Activated CD4-positive, alpha-beta T cell treated with anti-CD3 and anti-CD28 coated beads, Interleukin-2, Interleukin-6, amounts not matched to agents 100 ng/mL and 50 ng/mL, durations not matched to agents 16 hours and 8 hours (primary cell): ENCODE measurements around the gene SH3BP1.
"Not testable (repeated sequence)": the region's sequence is repeated elsewhere in the genome, so short reads cannot be mapped to it uniquely, and the experiment has no call there.

Experiments used
- DNase-seq: peaks from one replicate; pipeline ENCODE4 v3.0.0-alpha.2; 2020

The SH3BP1 gene, protein sequence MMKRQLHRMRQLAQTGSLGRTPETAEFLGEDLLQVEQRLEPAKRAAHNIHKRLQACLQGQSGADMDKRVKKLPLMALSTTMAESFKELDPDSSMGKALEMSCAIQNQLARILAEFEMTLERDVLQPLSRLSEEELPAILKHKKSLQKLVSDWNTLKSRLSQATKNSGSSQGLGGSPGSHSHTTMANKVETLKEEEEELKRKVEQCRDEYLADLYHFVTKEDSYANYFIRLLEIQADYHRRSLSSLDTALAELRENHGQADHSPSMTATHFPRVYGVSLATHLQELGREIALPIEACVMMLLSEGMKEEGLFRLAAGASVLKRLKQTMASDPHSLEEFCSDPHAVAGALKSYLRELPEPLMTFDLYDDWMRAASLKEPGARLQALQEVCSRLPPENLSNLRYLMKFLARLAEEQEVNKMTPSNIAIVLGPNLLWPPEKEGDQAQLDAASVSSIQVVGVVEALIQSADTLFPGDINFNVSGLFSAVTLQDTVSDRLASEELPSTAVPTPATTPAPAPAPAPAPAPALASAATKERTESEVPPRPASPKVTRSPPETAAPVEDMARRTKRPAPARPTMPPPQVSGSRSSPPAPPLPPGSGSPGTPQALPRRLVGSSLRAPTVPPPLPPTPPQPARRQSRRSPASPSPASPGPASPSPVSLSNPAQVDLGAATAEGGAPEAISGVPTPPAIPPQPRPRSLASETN

DNA sequence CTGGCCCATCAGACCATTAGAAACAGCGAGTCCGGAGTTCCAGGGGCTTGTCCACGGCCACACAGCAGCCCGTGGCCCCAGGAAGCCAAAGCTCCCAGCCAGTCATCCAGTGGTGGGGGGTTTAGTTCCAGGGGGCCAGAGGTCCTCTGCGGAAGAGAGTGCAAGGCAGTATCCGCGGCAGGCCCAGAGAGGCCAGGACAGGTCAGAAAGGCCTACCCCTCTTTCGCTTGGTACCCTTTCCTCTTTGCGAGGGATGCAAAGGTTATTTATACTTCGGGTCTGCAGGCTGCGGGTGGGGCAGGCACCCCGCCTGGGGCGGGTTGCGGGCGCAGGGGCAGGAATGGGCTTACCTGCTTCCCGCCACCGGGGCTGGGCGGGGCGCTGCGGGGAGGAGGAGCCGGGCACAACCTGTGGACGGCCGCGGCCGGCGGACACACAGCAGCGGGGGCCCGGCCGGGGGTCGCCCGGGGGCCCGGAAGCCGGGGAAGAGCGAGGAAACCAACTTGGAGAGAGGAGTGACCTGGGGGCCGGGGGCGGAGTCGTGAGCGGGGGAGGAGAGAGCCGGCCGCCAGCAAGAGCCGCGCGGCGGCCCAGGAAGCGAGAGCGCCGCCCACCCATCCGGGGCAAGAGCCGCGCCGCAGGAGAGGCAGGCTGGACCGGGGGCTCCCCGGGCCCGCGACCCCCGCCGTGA is at the start of gene SH3BP1:
SH3BP1 (plus strand) TSS at position 600 of the 691 bp plus-strand sequence. CDS start 119 bp downstream, outside the sequence.
- peak; percentile 74 for DNase-seq

DNA sequence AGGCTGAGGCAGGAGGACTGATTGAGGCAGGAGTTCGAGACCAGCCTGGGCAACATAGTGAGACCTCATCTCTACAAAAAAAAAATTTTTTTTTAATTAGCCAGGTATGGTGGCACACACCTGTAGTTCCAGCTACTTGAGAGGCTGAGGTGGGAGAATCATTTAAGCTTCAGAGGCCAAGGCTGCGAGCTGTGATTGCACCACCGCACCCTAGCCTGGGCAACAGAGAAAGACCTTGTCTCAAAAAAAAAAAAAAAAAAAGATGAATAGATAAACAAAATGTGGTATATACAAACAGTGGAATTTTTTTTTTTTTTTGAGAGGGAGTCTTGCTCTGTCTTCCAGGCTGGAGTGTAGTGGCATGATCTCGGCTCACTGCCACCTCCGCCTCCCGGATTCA is 48.4 kb upstream of the SH3BP1 start:
- not testable (repeated sequence) for DNase-seq

DNA sequence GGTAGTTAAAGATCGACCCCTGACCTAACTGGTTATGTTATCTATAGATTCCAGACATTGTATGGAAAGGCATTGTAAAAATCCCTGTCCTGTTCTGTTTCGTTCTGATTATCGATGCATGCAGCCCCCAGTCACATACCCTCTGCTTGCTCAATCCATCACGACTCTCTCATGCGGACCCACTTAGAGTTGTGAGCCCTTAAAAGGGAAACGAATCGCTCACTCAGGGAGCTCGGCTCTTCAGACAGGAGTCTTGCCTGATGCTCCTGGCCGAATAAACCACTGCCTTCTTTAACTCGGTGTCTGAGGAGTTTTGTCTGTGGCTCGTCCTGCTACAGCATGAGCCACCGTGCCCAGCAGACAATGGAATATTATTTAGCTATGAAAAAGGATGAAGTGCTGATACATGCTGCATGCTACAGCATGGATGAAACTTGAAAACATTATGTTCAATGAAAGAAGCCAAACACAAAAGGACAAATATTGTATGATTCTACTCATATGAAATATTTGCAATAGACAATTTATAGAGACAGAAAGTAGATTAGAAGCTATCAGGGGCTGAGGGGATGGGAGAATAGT is 47.6 kb upstream of the SH3BP1 start:
- no peak for DNase-seq

DNA sequence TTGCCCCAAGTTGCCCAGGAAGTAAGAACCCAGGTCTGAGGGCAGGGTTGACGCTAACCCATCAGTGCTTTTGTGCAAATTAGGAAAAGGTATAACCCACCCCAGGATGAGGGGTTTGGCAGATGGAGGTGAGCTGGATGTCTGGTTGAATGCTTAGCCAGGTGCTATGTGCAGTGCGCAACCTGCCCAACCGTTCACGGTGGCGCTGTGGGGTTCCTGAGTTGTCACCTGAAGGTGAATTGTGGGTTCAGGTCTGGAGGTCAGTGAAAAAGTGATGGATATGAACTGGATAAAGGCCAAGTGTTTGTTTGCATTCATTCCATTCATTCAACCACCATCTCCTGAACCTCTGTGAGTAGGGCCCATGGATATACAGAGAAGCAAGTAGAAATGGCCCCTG is 45.2 kb upstream of the SH3BP1 start:
- no peak for DNase-seq

DNA sequence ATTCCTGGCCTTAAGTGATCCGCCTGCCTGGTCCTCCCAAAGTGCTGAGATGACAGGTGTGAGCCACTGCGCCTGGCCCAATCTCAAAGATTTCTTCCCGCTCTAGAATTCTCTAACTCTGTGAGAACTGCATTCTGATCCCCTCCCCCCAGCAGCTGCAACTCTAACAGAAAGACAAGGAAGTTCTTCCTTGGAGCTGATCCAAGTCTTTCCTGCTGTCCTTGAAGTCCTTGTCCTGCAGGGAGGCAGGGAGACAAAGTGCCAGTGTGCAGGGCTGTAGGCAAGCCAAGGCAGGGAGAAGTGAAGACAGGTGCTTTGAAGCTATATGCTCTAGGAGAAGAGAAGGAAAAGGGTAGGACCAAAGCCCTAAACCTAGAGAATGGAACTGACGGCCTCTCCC is 40.3 kb upstream of the SH3BP1 start:
- no peak for DNase-seq

DNA sequence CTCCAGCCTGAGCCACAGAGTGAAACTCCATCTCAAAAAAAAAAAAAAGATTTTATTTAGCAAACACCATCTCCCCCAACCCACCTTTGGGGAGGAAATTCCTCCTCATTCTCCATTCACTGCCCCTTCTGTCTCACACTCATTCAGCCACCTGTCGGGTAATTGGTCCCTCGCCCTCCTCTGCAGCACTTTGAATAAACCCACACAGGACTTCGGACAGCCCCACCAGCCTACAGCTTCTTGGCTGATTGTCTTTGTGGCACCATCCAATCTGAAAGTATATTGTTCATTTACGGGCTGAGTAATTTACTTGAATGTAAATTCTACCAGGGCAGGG is 38.3 kb upstream of the SH3BP1 start:
- DNase-seq = no peak

DNA sequence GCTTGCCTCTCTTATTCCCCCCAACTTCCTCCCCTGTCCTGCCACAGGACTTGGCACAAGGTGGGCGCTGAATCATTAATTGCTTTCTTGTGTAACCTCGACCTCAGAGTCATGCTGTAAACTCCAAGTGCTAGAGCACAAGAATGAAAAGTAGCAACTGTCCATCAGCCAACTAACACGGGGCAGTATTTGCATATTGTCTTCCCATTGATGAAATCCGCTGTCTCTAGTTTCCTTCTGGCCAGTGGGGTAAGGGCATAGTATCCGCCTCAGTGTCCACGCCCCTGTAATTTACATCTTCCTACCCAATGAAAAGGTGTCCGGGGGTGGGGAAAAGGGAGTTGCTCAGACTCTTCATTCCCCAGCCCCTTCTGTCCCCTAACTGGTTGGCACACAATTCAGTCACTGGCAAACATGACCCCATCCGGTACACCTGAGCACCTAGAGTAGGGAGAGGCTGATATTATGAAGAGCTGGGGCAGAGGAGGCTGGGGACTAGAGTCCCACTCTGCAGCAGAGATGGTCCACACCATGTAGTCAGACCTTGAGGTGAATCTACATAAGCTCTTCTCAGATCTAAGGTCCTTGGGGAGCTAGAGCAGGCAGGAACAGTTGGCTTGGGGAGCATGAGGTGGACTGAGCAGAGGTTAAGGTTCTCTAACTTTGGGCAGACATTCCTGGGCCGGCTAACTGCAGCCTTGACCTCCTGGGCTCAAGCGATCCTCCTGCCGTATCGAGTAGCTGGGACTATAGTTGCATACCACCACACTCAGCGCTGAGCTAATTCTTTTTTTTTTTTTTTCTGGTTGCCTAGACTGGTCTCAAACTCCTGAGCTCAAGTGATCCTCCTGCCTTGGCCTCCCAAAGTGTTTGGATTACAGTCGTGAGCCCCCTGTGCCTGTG is 37.7 kb upstream of the SH3BP1 start:
- DNase-seq = no peak

DNA sequence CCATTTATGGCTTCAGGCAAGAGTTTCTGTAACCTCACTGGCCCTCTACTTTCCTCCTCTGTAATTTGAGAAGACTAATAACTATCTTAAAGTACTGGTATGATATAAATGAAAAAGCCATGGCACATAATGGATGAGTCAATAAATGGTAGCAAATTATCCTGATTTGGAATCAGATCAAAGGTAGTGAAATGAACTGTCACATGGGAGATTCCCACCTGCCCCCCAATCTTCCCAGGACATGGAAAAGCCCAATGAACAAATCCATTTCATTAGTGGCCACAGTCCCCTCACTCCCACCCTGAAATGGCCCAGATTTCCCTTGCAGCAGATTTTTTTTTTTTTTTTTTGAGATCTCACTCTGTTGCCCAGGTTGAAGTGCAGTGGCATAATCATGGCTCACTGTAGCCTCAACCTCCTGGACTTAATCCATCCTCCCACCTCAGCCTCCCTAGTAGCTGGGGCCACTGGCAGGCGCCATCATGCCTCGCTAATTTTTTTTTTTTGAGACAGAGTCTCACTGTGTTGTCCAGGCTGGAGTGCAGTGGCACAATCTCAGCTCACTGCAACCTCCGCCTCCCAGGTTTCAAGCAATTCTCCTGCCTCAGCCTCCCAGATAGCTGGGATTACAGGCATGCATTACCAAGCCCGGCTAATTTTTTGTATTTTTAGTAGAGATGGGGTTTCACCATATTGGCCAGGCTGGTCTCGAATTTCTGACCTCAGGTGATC is 36.8 kb upstream of the SH3BP1 start:
- DNase-seq = not testable (repeated sequence)

DNA sequence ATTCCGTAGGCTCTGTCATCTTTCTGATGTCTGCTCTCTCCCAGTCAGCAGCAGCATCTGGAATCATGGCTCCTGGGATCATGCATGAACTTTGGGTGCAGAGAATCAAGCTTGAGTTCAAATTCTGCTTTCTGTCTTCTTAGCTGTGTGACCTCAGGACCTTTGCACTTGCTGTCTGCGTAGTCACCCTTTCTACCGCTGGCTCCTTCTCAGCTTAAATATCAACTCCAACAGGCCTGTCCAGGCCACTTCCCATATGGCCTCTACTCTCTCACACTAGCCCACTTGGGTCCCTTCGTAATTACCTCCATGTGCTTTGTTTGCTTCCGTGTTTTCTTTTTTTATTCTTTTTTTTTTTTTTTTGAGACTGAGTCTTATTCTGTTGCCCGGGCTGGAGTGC is 35.4 kb upstream of the SH3BP1 start:
- DNase-seq = no peak

DNA sequence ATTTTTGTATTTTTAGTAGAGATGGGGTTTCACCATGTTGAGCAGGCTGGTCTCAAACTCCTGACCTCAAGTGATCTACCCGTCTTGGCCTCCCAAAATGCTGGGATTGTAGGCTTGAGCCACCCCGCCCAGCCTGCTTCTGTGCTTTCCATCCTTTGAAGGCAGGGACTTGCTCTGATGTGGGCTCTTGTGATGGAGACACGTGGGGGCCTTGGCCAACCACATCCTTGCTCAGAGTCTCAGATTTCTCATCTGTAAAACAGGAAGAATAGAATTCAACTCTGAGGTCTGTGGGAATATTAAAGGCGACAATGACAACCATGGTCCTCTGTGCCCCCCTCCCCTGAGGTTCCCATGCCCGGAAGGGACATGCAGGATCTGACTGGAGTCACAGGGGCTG is 34.6 kb upstream of the SH3BP1 start:
- DNase-seq = peak; percentile 57

DNA sequence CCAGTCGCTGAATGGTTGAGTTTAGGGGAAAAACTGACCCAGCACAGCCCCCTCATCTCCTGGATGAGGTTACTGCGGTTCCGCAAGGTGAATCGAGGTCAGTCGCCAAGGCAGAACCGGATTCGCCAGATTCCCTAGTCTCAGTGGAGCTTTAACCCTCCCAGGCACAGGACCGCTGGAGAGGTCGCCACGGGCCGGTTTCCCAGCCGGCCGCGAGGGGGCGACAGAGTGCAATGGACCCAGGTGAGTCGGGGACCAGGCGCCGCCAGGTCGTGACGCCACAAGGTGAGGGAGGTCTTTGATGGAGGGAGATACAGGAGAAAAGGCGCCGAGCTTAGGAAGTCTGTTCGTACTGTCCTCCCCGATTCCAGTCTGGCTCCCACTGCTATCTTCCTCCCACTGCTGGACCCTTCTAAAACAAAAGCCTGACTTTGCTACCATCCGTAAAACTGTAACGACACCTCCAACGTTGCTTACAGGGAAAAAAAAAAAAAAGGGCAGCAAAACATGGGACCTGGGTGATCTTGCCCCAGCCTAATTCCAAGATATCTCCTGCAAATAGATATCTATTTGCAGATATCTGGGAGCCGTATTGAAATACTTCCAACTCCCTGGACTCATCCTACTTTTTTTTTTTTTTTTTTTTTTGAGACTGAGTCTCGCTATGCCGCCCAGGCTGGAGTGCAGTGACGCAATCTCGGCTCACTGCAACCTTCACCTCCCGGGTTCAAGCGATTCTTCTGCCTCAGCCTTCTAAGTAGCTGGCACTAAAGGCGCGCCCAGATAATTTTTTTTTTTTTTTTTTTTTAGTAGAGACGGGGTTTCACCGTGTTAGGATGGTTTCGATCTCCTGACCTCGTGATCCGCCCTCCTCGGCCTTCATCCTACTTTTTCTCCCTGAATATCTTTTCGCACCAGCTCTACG is 32.2 kb upstream of the SH3BP1 start:
- DNase-seq = peak; percentile 95

DNA sequence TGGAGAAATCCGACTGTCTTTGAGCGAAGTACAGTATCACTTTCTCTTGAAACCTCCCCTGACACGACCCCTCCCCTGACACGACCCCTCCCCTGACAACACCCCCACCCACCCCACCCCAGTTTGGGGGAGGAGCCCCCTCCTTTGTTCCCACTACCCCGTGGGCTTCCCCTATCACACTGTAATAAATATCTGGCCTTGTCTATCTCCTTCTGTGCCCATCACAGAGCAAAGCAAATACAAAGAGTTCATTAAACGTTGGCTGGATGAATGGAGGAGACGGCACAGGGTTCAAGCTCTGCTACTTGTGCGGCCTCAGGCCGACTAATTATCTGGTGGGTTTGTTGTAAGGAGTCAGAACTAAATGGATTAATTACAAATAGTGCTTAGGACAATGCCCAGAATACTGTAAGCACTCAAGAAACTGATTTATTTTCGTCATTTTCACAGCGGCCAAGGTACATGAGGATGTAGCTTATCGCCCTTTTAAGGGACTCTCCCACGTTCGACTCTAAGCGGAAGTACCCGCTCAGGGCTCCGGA is 31.5 kb upstream of the SH3BP1 start:
- no peak for DNase-seq

DNA sequence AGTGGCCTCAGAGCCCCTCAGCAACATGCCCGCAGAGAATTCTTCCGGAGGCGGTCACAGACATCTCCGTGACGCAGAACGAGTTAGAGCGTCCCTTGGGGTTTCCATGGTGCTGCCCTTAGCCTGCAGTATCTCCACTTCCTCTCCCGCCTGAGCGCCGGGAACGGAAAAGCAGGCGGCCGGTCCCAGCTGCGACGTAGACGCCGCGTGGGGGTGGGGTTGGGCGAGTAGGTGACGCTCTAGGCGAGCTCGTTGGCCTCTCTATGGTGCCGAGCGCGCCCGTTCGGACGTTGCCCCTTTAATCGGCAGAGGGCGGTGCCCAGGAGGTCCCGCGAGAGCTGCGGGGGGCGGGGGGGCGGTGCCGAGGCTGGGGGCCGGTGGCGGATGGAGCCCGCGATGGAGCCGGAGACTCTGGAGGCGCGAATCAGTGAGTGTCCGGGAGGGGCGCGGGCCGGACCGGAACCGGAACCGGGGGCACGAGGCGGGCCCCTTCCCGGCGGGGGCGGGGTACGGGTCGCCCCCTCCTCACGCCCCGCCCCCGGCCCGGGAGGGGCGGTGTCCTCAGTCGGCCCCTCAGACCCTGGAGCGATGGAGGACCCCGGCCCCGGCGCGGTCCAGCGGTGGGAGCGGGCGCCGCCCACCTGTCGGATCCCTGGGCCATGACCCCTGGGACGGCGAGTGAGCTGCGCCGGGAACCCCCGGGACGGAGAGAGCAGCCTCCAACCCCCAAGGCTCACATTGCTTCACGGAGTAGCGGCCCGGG is 30.8 kb upstream of the SH3BP1 start, which contains the start of gene GGA1:
GGA1 (plus strand) TSS at position 358 of the 763 bp plus-strand sequence; CDS start at position 385, 27 bp downstream.
- peak; percentile 97 for DNase-seq

DNA sequence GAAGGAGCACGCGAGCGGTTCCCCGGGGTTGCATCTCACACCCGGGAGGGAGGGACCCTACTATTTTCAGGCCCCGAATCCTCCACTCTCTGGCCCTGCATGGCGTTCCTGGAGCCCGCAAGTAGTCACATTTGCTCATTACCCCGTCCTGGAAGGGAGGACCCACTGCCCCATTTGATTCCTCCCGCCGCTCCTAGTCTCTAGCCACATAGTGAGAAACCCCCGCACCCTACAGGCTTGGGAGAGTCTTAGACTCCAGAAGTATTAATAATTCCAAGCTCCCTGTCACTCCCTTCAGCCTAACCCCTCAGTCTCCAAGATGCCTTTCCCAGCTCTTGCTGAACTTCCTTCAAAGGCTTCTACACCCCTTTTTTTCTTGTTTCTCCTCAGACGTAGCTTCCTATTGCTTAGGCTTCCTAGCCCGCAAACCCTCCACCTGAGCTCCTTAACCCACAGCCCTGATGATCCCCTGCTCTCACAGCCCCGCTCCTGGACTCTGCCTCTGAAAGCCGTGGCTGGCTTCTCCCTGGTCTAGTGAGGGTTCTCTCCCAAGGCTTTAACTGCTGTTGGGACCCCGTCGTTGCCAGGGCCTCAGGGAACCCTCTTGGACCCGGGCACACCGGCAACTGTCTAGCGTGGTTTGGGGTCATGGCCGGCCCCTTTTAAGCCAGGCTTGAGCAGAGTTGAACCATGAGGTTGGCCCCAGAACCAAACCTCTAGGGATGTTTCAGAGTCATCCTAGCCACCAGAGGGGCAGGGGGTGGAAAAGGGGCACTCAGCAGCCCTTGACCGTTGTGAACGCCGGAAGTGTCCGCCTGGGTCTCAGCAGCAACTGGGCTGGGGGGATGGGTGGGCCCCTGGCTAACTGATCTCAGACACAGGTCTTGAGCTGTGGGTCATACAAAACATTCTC is 30.0 kb upstream of the SH3BP1 start:
- DNase-seq = peak; percentile 23

DNA sequence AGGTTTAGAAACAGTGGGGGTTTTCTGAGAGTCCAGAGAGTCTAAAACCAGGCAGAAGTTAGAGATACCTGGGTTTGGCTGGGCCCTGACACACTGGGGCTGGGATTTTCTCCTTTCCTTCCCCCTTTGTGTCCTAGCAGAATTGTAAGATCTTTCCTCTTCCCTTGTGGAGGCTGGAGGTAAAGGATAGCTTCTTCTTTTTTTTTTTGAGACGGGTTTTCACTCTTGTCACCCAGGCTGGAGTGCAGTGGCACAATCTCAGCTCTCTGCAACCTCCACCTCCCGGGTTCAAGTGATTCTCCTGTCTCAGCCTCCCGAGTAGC is 29.4 kb upstream of the SH3BP1 start:
- not testable (repeated sequence) for DNase-seq

DNA sequence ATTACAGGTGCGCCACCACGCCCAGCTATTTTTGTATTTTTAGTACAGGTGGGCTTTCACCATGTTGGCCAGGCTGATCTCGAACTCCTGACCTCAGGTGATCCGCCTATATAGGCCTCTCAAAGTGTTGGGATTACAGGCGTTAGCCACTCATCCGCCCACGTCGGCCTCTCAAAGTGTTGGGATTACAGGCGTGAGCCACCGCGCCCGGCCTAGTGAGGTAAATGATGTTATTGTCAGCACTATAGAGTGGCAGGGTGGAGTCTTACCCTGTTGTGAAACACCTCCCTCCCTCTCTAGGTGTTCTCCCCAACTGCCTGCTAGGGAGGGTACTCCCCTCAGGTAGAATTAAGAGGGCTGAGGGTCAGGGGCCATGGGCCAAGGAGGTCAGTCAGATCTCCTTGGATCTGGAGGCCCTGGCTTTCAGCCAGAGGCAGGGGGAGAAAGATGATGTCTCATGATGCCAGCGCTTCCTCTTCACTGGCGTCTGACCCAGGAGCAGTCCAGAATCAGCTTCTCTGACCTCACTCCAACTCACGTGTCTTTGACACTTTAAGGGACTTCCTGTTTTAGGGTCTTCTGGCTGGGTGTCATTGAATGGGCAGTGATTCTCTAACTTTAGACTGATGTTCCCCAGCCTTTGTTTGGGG is 28.9 kb upstream of the SH3BP1 start:
- DNase-seq = no peak

DNA sequence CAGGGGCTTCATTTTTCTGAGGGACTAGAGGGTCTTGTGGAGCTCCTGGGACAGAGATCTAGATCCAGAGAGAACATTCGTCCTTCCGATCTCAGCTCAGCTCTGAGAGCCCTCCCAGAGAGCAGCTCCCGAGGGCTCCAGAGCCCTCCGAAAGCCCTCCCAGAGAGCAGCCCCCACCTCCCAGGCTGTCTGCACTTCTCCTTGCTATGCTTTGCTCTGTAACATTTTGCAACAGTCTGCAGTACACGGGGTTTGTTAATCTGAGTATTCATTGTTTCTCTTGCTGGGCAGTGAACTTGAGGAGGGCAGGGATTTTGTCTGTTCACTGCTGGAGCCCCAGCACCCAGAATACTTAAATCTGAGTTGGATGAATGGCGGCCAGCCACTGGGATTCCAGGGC is 28.3 kb upstream of the SH3BP1 start:
- DNase-seq = no peak
